ENCODE results near the gene PSIP1. TPM values are rescaled to one million over a fixed set of nuclear protein-coding genes. Genes with fewer than 3 reads are reported as not detected.
A peak's percentile ranks its signal among the peaks of the same experiment; 100 is the strongest.
"Not testable (repeated sequence)": the region's sequence is repeated elsewhere in the genome, so short reads cannot be mapped to it uniquely, and the experiment has no call there.

The PSIP1 gene
- total RNA-seq, 3 donors from 2014 or later (not counting 1 experiment from before 2014, with no cell fraction given): 50.3 to 83.1 (median 72.6) TPM

DNA sequence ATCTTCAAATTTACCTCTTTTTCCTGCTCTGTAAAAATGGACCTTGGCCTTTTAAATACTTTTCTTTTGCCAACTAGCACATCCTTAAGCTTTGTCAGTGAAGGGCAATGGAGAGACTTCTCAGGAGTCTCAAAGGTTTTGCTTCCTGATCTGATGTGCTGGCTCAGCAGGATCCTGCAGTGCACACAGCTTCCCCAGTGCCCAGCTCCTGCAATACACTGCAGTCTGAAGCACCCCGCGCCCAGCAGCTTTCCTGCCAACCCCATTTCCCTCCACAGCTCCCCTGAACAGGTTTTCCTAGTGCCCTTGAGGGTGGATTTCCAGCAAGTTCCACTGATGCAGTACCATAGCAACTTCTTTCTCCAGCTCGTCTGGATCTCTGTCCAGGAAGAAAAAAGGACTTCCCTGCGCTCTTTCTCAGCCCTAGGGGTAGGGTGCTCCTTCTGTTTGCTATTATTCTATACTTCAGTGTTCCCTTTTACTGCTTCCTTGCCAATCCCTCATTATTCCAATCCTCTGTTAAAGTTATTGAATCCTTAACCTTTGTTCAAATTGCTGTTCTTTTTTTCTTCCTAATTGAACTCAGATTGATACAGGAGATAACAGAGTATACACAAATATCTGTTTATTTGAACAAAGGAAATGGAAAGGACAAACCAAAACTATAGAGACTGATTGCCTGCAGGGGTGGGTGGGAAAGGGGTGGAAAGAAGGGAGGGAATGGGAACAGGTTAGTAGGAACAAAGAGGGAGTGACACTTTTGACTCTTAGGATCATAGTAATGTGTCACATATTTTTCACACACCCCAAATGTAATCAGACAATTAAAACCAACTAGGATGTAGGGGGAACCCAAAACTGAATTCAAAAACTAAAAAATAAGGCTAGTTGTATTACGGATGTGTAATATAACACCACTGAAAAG, 79.6 kb downstream of the PSIP1 start:
- H3K27me3 ChIP-seq (ENCODE audit: control insufficient read depth, insufficient read depth, low read length): no peaks in the 10 kb centered on the region
- H3K27ac ChIP-seq (ENCODE audit: low read length): no peak overlapping the region
- H3K4me1 Mint-ChIP-seq: peaks cover 49 to 51% of the 10 kb centered on the region in 2 donors
- H3K27me3 Mint-ChIP-seq (ENCODE audit: low read depth in 2 of 2): no peaks in the 10 kb centered on the region
- H3K9me3 Mint-ChIP-seq: no peaks in the 10 kb centered on the region
- H3K36me3 ChIP-seq (ENCODE audit: control insufficient read depth, insufficient read depth, low read length): peaks cover 25% of the 10 kb centered on the region
- WGBS (ENCODE audit: insufficient coverage): 88% methylated on average over 4 of the region's 5 CpGs
- peak overlapping the region in 1 of 2 donors; percentile 11 for H3K27ac Mint-ChIP-seq
- TF ChIP-seq, protein P1, sequence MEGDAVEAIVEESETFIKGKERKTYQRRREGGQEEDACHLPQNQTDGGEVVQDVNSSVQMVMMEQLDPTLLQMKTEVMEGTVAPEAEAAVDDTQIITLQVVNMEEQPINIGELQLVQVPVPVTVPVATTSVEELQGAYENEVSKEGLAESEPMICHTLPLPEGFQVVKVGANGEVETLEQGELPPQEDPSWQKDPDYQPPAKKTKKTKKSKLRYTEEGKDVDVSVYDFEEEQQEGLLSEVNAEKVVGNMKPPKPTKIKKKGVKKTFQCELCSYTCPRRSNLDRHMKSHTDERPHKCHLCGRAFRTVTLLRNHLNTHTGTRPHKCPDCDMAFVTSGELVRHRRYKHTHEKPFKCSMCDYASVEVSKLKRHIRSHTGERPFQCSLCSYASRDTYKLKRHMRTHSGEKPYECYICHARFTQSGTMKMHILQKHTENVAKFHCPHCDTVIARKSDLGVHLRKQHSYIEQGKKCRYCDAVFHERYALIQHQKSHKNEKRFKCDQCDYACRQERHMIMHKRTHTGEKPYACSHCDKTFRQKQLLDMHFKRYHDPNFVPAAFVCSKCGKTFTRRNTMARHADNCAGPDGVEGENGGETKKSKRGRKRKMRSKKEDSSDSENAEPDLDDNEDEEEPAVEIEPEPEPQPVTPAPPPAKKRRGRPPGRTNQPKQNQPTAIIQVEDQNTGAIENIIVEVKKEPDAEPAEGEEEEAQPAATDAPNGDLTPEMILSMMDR (IDR thresholded peaks at IDR 0.05): no peak
- intact Hi-C loops (cut with micrococcal nuclease): no loop called here
- DNase-seq (no peak), ATAC-seq (no peak)
- H3K4me3 Mint-ChIP-seq: no peak overlapping the region
- H3K36me3 Mint-ChIP-seq: peaks cover 20% of the 10 kb centered on the region
- peaks cover 11% of the 10 kb centered on the region for H3K4me1 ChIP-seq (ENCODE audit: control insufficient read depth, insufficient read depth, low read length)
- no peak overlapping the region for H3K4me3 ChIP-seq (ENCODE audit: low read length)
- H3K9me3 ChIP-seq (ENCODE audit: control insufficient read depth, insufficient read depth, low read length): no peaks in the 10 kb centered on the region

DNA sequence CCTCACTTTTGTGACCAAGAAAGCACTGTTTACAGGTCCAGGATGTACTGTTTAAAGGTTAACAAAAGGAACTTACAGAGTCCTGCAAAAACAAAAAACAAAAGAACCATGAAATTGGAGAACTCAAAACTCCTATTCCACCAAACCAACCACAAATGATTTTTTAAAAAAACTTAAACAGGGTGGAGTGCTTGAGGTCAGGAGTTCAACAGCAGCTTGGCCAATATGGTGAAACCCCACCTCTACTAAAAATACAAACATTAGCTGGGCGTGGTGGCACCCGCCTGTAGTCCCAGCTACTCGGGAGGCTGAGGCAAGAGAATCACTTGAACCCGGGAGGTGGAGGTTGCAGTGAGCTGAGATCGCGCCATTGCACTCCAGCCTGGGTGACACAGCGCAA, 83.1 kb downstream of the PSIP1 start:
- not testable (repeated sequence) for H3K9me3 Mint-ChIP-seq; DNase-seq; H3K27ac ChIP-seq (ENCODE audit: low read length); H3K27me3 ChIP-seq (ENCODE audit: control insufficient read depth, insufficient read depth, low read length); H3K9me3 ChIP-seq (ENCODE audit: control insufficient read depth, insufficient read depth, low read length); H3K36me3 Mint-ChIP-seq; ATAC-seq; H3K27me3 Mint-ChIP-seq (ENCODE audit: low read depth in 2 of 2); H3K4me3 ChIP-seq (ENCODE audit: low read length)
- H3K4me3 Mint-ChIP-seq: peak overlapping the region; percentile 46
- peak overlapping the region; percentile 17 to 67 for H3K27ac Mint-ChIP-seq
- H3K4me1 Mint-ChIP-seq: peaks cover 55 to 66% of the 10 kb centered on the region in 2 donors
- Histone ChIP-seq H3K36me3 (ENCODE audit: control insufficient read depth, insufficient read depth, low read length) (peaks cover 26% of the 10 kb centered on the region), H3K4me1 (ENCODE audit: control insufficient read depth, insufficient read depth, low read length) (peaks cover 25% of the 10 kb centered on the region)
- 37% methylated on average over 4 of the region's 7 CpGs for WGBS (ENCODE audit: insufficient coverage)
- intact Hi-C loops (cut with micrococcal nuclease): loop anchor here (10.0 kb wide), 1 partner anchor 177 kb away; no protein-coding TSS in a partner anchor

DNA sequence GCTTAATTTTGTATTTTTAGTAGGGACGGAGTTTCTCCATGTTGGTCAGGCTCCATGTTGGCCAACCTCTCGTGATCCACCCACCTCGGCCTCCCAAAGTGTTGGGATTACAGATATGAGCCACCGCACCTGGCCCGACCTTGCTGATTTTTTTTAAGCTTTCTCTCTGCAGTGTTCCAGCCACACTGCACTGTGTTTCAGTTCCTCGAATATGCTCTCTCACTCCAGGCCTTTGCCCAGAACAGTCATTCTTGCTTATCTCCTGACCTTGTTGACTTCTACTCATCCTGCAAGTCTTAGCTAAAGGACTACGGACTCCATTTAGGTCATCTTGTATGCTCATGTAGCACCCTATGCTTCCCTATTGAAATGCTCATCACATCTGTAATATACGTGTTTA, 84.8 kb downstream of the PSIP1 start:
- no peak overlapping the region for H3K27ac ChIP-seq (ENCODE audit: low read length)
- H3K36me3 Mint-ChIP-seq: no peaks in the 10 kb centered on the region
- H3K4me3 Mint-ChIP-seq: no peak overlapping the region
- peaks cover 50 to 64% of the 10 kb centered on the region in 2 donors for H3K4me1 Mint-ChIP-seq
- DNase-seq: no peak
- intact Hi-C loops (cut with micrococcal nuclease): loop anchor here (10.0 kb wide), 1 partner anchor 179 kb away; no protein-coding TSS in a partner anchor
- peaks cover 26% of the 10 kb centered on the region for H3K36me3 ChIP-seq (ENCODE audit: control insufficient read depth, insufficient read depth, low read length)
- no peak overlapping the region for H3K4me3 ChIP-seq (ENCODE audit: low read length)
- no peak overlapping the region for H3K27ac Mint-ChIP-seq
- ATAC-seq: no peak
- no peaks in the 10 kb centered on the region for H3K27me3 Mint-ChIP-seq (ENCODE audit: low read depth in 2 of 2)
- no peaks in the 10 kb centered on the region for H3K9me3 Mint-ChIP-seq
- H3K9me3 ChIP-seq (ENCODE audit: control insufficient read depth, insufficient read depth, low read length): no peaks in the 10 kb centered on the region
- peaks cover 31% of the 10 kb centered on the region for H3K4me1 ChIP-seq (ENCODE audit: control insufficient read depth, insufficient read depth, low read length)
- H3K27me3 ChIP-seq (ENCODE audit: control insufficient read depth, insufficient read depth, low read length): no peaks in the 10 kb centered on the region
- 87% methylated on average over 8 of the region's 8 CpGs for WGBS (ENCODE audit: insufficient coverage)
- TF ChIP-seq, protein P1 (IDR thresholded peaks at IDR 0.05): no peak

DNA sequence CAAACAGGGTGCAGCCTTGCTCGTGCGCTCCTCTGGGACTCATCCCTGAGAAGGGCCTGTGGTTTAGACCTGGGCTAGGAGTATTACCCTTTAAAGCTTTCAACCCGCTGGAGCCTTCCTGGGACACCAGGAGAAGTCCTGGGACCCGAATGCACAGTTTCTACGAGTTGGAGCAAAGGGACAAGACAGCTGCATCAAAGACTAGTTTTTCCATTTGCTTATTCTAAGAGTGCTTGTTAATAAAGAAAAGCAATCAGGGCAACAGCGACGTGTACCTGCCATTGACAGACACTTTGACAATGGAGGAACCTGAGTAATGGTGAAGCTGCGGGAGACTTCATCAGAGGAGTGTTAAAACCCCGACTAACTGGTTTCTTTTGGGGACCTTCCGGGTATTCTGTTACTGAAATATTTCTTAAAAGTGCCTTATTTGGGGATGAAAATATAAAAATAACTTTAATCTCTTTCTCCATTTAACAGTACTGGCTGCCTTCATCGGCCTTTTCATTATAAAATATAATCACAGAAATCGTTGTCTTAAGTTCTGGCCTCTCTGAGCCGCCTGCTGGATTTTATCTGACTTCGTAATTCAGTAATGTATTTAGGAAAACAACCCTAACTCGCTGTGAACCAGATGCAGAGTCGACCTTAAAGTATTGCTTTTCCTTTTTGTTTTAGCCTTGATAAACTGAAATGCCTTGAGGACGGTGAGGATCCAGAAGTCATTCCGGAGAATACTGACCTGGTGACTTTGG, 87.4 kb downstream of the PSIP1 start:
- peak overlapping the region; percentile 90 for H3K4me3 Mint-ChIP-seq
- H3K27ac Mint-ChIP-seq: peak overlapping the region; percentile 86 to 88
- peaks cover 31% of the 10 kb centered on the region for H3K4me1 ChIP-seq (ENCODE audit: control insufficient read depth, insufficient read depth, low read length)
- H3K4me1 Mint-ChIP-seq: peaks cover 33 to 49% of the 10 kb centered on the region in 2 donors
- intact Hi-C loops (cut with micrococcal nuclease): loop anchor here (1.0 to 10.0 kb wide), 2 partner anchors 181 to 212 kb away; no protein-coding TSS in a partner anchor
- H3K9me3 ChIP-seq (ENCODE audit: control insufficient read depth, insufficient read depth, low read length): no peaks in the 10 kb centered on the region
- H3K4me3 ChIP-seq (ENCODE audit: low read length): peak overlapping the region; percentile 89
- no peaks in the 10 kb centered on the region for H3K27me3 ChIP-seq (ENCODE audit: control insufficient read depth, insufficient read depth, low read length)
- DNase-seq: peak in 1 of 2 donors; percentile 42
- WGBS (ENCODE audit: insufficient coverage): 9% methylated on average over 17 of the region's 18 CpGs
- H3K36me3 Mint-ChIP-seq: no peaks in the 10 kb centered on the region
- H3K36me3 ChIP-seq (ENCODE audit: control insufficient read depth, insufficient read depth, low read length): peaks cover 18% of the 10 kb centered on the region
- no peaks in the 10 kb centered on the region for H3K9me3 Mint-ChIP-seq
- TF ChIP-seq, protein P1 (IDR thresholded peaks at IDR 0.05): no peak
- no peak for ATAC-seq
- H3K27ac ChIP-seq (ENCODE audit: low read length): peak overlapping the region; percentile 37
- H3K27me3 Mint-ChIP-seq (ENCODE audit: low read depth in 2 of 2): no peaks in the 10 kb centered on the region

Data from natural killer cell (primary cell).